GM21529 (cell line): ENCODE results near the gene CCDC170.
"Not testable (repeated sequence)": the region's sequence is repeated elsewhere in the genome, so short reads cannot be mapped to it uniquely, and the experiment has no call there.

ENCODE experiments used
- ATAC-seq: cut with Tn5 transposase; IDR thresholded peaks from one replicate; pipeline ENCODE4 v1.9.1; 2021; ENCODE audit not compliant: unreplicated experiment

Gene CCDC170

GRCh38 chr6:151493161-151493803, 535 bp upstream of the CCDC170 start:
- no peak for ATAC-seq

- ATAC-seq: no peak
These were observed 568 bp downstream of the CCDC170 start for GRCh38 chr6:151494235-151494935.

- ATAC-seq: no peak
These were observed 1.1 kb downstream of the CCDC170 start for GRCh38 chr6:151494936-151495320.

DNA sequence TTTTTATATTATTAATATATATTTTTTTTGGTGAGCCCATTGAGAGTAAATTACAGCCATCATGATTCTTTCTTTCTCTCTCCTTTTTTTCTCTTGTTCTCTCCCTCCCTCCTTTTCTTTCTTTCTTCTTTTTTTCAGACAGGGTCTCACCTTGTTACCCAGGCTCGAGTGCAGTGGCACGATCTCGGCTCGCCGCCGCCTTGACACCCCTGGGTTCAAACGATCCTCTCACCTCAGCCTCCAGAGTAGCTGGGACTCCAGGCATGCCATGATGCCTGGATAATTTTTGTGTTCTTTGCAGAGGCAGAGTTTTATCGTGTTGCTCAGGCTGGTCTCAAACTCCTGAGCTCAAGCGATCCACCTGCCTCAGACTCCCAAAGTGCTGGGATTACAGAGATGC, 1.6 kb downstream of the CCDC170 start:
- no peak for ATAC-seq

DNA sequence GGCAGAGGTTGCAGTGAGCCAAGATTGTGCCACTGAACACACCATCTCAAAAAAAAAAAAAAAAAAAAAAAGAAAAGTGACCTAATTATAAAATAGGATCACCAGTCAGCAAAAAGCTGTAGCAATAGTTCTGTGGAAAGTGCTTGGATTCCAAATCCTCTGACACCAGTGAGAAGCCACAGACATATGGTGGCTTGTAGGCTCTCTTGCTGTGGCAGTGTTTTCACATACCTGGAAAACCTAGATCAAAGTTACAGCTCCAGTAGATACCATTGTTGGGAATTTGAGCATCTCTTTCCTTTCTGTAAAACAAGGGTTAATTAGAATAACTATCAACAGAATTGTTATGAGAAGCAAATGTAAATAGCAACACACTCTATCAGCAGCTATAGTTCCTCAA, 4.1 kb downstream of the CCDC170 start:
- peak; percentile 29 for ATAC-seq

DNA sequence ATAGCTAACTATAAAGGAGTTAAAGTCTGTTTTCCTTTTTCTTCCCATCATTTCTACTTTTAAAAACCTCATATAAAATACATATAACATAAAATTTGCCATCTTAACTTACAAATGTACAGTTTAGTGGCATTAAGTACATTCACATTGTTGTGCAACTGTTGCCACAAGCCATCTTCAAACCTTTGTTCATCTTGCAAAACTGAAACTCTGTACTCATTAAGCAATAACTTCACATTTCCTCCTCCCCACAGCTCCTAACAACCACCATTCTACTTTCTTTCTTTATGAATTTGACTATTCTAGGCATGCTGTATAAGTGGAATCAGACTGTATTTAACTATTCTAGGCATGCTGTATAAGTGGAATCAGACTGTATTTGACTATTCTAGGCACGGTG, 4.5 kb downstream of the CCDC170 start:
- peak; percentile 77 for ATAC-seq

- ATAC-seq: no peak
These were observed 5.7 kb downstream of the CCDC170 start for GRCh38 chr6:151499551-151499950.

DNA sequence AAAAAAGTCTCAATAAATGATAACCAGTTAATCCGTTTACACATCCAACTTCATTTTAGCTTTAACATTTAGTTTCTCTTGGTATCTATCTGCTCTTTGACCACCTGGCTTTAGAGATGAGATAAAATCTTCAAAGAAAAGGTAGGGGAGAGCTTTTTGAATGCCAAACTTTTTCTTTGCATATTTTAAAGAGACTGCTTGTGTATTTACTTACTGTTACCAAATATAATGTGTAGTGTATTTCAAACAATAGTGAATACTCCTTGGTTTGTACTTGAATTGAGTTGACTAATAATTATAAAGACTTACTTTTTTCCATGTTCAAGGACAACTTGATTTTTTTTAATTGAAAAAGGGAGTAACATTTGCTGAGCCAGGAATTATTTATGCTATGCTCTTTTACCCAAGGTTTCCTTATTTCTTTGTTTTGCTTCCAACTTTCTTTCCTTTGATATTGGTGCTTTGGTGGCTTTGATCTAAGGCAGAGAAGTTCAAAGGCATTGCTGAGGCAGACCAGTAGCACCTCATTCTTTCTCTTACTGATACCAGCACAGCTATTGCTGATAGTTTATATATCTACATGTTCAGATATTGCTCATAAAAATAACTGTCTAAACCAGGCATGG, 7.8 kb downstream of the CCDC170 start:
- ATAC-seq: no peak

- no peak for ATAC-seq
These were observed 8.7 kb downstream of the CCDC170 start for GRCh38 chr6:151502499-151502898.

- ATAC-seq: no peak
These were observed 12.9 kb downstream of the CCDC170 start for GRCh38 chr6:151506761-151507160.

DNA sequence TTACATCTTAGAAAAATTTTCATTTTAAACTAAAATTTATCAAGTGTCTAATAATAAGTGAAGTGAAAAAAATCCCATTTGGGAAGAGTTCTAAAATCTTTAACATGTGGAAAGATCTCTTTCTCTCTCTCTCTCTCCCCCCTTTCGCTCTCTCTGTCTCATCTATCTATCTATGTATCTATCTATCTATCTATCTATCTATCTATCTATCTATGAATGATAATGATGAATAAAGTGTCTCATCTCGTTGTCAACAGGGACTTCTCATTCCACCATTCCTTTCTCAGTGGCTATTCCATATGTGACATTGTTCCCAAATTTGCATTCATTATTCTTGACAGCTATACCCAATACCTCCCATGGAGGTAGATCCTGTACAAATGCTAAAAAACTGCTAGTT, 15.2 kb downstream of the CCDC170 start:
- ATAC-seq: no peak

GRCh38 chr6:151512481-151512880, 18.7 kb downstream of the CCDC170 start:
- ATAC-seq: no peak

GRCh38 chr6:151514000-151514730, 20.3 kb downstream of the CCDC170 start:
- ATAC-seq: no peak

- not testable (repeated sequence) for ATAC-seq
These were observed 25.2 kb downstream of the CCDC170 start for GRCh38 chr6:151518992-151519391.

DNA sequence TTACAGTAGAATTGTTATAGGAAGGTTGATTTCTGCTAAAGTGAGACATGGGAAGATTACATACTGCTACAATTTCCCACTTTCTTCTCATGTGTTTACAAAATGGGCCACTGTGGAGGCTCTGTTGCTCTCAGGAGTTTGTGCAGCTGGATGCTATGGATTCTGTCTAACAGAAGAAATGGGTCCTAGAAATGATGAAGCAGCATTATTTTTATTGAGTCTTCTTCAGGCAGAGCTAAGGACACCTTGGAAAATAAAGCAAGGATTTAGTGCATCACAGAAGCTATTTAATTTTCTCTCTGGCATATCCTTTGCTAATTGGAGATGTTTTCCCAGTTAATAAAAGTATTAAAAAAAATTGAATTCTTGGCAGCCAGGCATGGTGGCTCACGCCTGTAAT, 29.2 kb downstream of the CCDC170 start:
- ATAC-seq: no peak

GRCh38 chr6:151524059-151524458, 30.2 kb downstream of the CCDC170 start:
- no peak for ATAC-seq

DNA sequence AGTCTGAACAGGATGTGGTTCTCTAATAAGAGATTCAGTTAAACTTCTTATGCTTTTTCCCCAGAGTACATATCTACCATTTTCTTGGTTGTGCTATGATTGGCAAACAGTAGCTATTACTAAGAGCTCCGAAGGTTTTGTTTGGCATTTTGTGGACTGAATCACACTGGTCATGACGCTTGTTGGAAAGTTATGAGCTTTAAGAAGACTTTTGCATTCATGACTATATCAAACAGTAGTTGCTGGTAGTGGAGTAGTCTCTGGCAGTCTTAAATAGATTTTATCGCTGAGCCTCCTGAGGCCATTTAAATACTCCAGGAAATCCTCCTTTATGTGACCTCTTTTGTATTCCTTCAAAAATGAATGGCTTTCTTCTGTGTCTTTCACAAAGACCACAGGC, 40.8 kb downstream of the CCDC170 start:
- ATAC-seq: no peak

- ATAC-seq: no peak
These were observed 41.8 kb downstream of the CCDC170 start for GRCh38 chr6:151535476-151536187.

DNA sequence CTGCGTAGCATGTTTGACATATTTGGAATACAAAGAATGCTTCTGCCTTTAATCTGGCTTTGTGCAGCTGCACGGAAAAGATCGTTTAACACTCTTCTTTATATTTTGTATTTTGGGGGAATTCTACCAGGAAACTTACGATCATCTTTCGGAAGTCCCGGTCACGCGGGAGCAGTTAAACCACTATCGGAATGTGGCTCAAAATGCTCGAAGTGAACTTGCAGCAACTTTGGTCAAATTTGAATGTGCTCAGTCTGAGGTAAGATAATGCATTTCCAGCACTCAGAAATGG, 42.3 kb downstream of the CCDC170 start:
- no peak for ATAC-seq

GRCh38 chr6:151537556-151537955, 43.7 kb downstream of the CCDC170 start:
- no peak for ATAC-seq

GRCh38 chr6:151539506-151540268, 45.9 kb downstream of the CCDC170 start:
- no peak for ATAC-seq
